ENCODE measurements around the gene TMED1.
"Not testable (repeated sequence)": the region's sequence is repeated elsewhere in the genome, so short reads cannot be mapped to it uniquely, and the experiment has no call there.

TMED1 gene

GRCh38 chr19:10862561-10863106, 26.6 kb upstream of the TMED1 start:
- no peak for DNase-seq (ENCODE audit: low read depth in 2 of 2)

- peak in 1 of 2 donors; percentile 16 for DNase-seq (ENCODE audit: low read depth in 2 of 2)
Measured at GRCh38 chr19:10861103-10861651, 25.2 kb upstream of the TMED1 start.

GRCh38 chr19:10858204-10858828, 22.3 kb upstream of the TMED1 start:
- DNase-seq (ENCODE audit: low read depth in 2 of 2) = no peak

GRCh38 chr19:10856899-10857298, 20.9 kb upstream of the TMED1 start:
- not testable (repeated sequence) for DNase-seq (ENCODE audit: low read depth in 2 of 2)

GRCh38 chr19:10855879-10856522, 20.0 kb upstream of the TMED1 start:
- DNase-seq (ENCODE audit: low read depth in 2 of 2) = no peak

GRCh38 chr19:10854350-10855089, 18.5 kb upstream of the TMED1 start:
- DNase-seq (ENCODE audit: low read depth in 2 of 2) = no peak

- no peak for DNase-seq (ENCODE audit: low read depth in 2 of 2)
Measured at GRCh38 chr19:10852941-10853340, 16.9 kb upstream of the TMED1 start.

GRCh38 chr19:10852098-10852800, 16.2 kb upstream of the TMED1 start:
- DNase-seq (ENCODE audit: low read depth in 2 of 2) = no peak

- DNase-seq (ENCODE audit: low read depth in 2 of 2) = no peak
Measured at GRCh38 chr19:10850631-10851030, 14.6 kb upstream of the TMED1 start.

GRCh38 chr19:10848230-10848856, 12.3 kb upstream of the TMED1 start, which contains the start of gene C19orf38:
C19orf38 (plus strand) TSS chr19:10848415; CDS start chr19:10848509, 94 bp downstream.
- DNase-seq (ENCODE audit: low read depth in 2 of 2) = no peak

GRCh38 chr19:10846500-10847202, 10.6 kb upstream of the TMED1 start:
- no peak for DNase-seq (ENCODE audit: low read depth in 2 of 2)

- DNase-seq (ENCODE audit: low read depth in 2 of 2) = no peak
Measured at GRCh38 chr19:10842788-10843187, 6.8 kb upstream of the TMED1 start.

GRCh38 chr19:10839114-10840050, 3.4 kb upstream of the TMED1 start:
- no peak for DNase-seq (ENCODE audit: low read depth in 2 of 2)

- DNase-seq (ENCODE audit: low read depth in 2 of 2) = no peak
Measured at GRCh38 chr19:10838377-10838776, 2.4 kb upstream of the TMED1 start.

GRCh38 chr19:10837649-10838048, 1.6 kb upstream of the TMED1 start:
- DNase-seq (ENCODE audit: low read depth in 2 of 2) = not testable (repeated sequence)

GRCh38 chr19:10836479-10837330, 693 bp upstream of the TMED1 start:
- DNase-seq (ENCODE audit: low read depth in 2 of 2) = peak; percentile 69 to 79

GRCh38 chr19:10835089-10835753, 791 bp downstream of the TMED1 start:
- DNase-seq (ENCODE audit: low read depth in 2 of 2) = no peak

- DNase-seq (ENCODE audit: low read depth in 2 of 2) = no peak
Measured at GRCh38 chr19:10832939-10833296, 3.1 kb downstream of the TMED1 start.
